LNCaP clone FGC (cell line): ENCODE measurements around the gene SLC1A2.

Source experiments
- DNase-seq: peaks from one replicate; pipeline ENCODE4 v3.0.0-alpha.2; 2011; ENCODE audit warnings: low read depth
- H3K4me3 ChIP-seq: 2 replicates; pipeline ENCODE4 v1.5.1; 2011; ENCODE audit warnings: mild to moderate bottlenecking, low read depth, low read length, control low read depth
- CTCF ChIP-seq: IDR thresholded peaks from 2 replicates; pipeline ENCODE4 v1.5.1; 2012; ENCODE audit warnings: mild to moderate bottlenecking; ENCODE audit not compliant: control insufficient read depth, insufficient read depth; ENCODE audit errors: extremely low read depth

The SLC1A2 gene

GRCh38 chr11:35223991-35224390, 195.4 kb downstream of the SLC1A2 start:
- H3K4me3 ChIP-seq: no peak overlapping the region
- TF ChIP-seq CTCF: no peak
- no peak for DNase-seq

GRCh38 chr11:35223371-35223796, 196.0 kb downstream of the SLC1A2 start:
- TF ChIP-seq CTCF: no peak
- H3K4me3 ChIP-seq: no peak overlapping the region
- no peak for DNase-seq

GRCh38 chr11:35218956-35219355, 200.4 kb downstream of the SLC1A2 start:
- no peak for DNase-seq
- TF ChIP-seq CTCF: no peak
- H3K4me3 ChIP-seq: no peak overlapping the region

GRCh38 chr11:35216962-35217678, 202.2 kb downstream of the SLC1A2 start:
- no peak for TF ChIP-seq CTCF

GRCh38 chr11:35215945-35216344, 203.4 kb downstream of the SLC1A2 start:
- DNase-seq: no peak
- no peak for TF ChIP-seq CTCF
- no peak overlapping the region for H3K4me3 ChIP-seq

More at GRCh38 chr11:35216962-35217678, 202.2 kb downstream of the SLC1A2 start:
- DNase-seq: no peak
- no peak overlapping the region for H3K4me3 ChIP-seq

GRCh38 chr11:35214792-35215193, 204.6 kb downstream of the SLC1A2 start:
- DNase-seq: no peak
- H3K4me3 ChIP-seq: no peak overlapping the region
- no peak for TF ChIP-seq CTCF
